Subcutaneous abdominal adipose tissue (tissue), 5 donors: ENCODE data around the gene FAM222B.

Source experiments
- H3K27ac ChIP-seq: one replicate; pipeline ENCODE4 v1.7.0; 2013; ENCODE audit warnings: low read depth, mild to moderate bottlenecking, inconsistent platforms, low read length, moderate library complexity
- H3K27me3 ChIP-seq, 5 donors: one replicate each; pipeline ENCODE4 v1.7.0; 2013; ENCODE audit warnings: low read length in 5 of 5, inconsistent platforms in 1 of 5; ENCODE audit not compliant: control insufficient read depth in 5 of 5, insufficient read depth in 4 of 5
- H3K36me3 ChIP-seq, 5 donors: one replicate each; pipeline ENCODE4 v1.7.0; 2013; ENCODE audit warnings: low read length in 5 of 5; ENCODE audit not compliant: control insufficient read depth in 5 of 5, insufficient read depth in 5 of 5
- H3K4me1 ChIP-seq, 5 donors: one replicate each; pipeline ENCODE4 v1.7.0; 2013; ENCODE audit warnings: low read length in 5 of 5, mild to moderate bottlenecking in 3 of 5, moderate library complexity in 1 of 5; ENCODE audit not compliant: control insufficient read depth in 5 of 5, insufficient read depth in 5 of 5
- H3K4me3 ChIP-seq, 5 donors: one replicate each; pipeline ENCODE4 v1.7.0; 2013; ENCODE audit warnings: low read length in 5 of 5, low read depth in 1 of 5
- H3K9ac ChIP-seq, 5 donors: one replicate each; pipeline ENCODE4 v1.7.0; 2013; ENCODE audit warnings: low read length in 5 of 5, mild to moderate bottlenecking in 4 of 5, moderate library complexity in 3 of 5
- H3K9me3 ChIP-seq, 5 donors: one replicate each; pipeline ENCODE4 v1.7.0; 2013; ENCODE audit warnings: low read length in 5 of 5; ENCODE audit not compliant: control insufficient read depth in 5 of 5
- donor health status: healthy.
- donor health status: healthy.
- donor health status: healthy.
- donor health status: healthy.
- donor health status: healthy.

Gene FAM222B

DNA sequence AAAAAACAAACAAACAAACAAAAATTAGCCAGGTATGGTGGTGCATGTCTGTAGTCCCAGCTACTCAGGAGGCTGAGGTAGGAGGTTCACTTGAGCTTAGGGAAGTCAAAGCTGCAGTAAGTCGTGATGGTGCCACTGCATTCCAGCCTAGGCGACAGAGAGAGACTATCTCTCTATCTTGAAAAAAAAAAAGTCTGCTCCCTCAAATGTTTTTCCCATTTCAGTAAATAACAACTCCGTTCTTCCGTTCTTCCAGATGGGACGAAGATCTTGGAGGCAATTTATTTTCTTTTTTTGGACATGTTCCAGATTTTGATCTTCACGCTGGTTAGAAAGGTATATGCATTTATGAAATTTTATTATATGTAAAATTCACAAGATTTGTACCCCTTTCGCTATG lies 31.2 kb upstream of the FAM222B start:
- H3K27me3 ChIP-seq, result no peaks in the 10 kb centered on the region
- no peaks in the 10 kb centered on the region for H3K9me3 ChIP-seq
- H3K4me3 ChIP-seq, result no peak overlapping the region
- H3K4me1 ChIP-seq, result no peaks in the 10 kb centered on the region
- no peak overlapping the region for H3K27ac ChIP-seq
- no peak overlapping the region for H3K9ac ChIP-seq
- peaks cover 3 to 10% (median 9%) of the 10 kb centered on the region in 5 donors for H3K36me3 ChIP-seq

DNA sequence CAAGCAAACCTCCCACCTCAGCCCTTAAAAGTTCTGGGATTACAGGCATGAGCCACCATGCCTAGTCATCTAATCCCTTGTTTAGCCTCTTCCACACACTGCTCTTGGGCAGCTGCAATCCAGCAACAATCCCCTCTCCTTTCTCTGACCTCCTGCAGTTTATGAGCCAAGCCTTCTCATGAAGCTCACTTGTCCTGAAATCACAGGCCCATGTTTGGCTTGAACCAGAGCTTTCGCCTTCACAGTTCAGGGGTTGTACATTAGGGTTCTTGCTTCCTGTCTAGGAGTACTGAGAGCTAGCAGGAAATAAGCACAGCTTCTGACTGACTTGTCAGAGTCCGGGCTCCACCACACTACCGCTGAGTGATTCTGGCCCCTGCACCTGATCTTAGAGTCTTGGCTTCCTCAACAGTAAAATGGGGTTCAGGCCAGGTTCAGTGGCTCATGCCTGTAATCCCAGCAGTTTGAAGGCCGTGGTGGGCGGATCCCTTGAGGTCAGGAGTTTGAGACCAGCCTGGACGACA lies 28.5 kb upstream of the FAM222B start:
- no peak overlapping the region for H3K27ac ChIP-seq
- H3K9ac ChIP-seq, result no peak overlapping the region
- H3K36me3 ChIP-seq, result no peaks in the 10 kb centered on the region
- H3K4me3 ChIP-seq, result no peak overlapping the region
- no peaks in the 10 kb centered on the region for H3K9me3 ChIP-seq
- no peaks in the 10 kb centered on the region for H3K4me1 ChIP-seq
- no peaks in the 10 kb centered on the region for H3K27me3 ChIP-seq

DNA sequence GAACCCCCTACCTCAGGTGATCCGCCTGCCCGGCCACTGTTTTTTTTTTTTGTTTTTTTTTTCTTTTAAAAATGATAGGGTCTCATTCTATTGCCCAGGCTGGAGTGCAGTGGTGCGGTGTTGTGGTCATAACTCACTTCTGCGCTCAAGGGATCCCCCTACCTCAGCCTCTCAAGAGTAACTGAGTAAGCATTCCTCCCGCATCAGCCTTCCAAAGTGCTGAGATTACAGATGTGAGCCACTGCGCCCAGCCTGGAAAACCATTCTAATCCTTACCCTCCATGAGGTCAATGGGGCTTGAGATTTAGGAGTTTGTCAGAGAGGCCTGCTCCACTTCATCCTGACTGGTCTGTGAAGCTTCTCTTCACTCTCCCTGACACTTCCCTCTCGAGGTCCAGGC lies 24.7 kb upstream of the FAM222B start:
- Histone ChIP-seq H3K4me3 (no peak overlapping the region), H3K27ac (no peak overlapping the region), H3K9me3 (no peaks in the 10 kb centered on the region), H3K4me1 (no peaks in the 10 kb centered on the region), H3K9ac (no peak overlapping the region), H3K27me3 (no peaks in the 10 kb centered on the region), H3K36me3 (no peaks in the 10 kb centered on the region)

DNA sequence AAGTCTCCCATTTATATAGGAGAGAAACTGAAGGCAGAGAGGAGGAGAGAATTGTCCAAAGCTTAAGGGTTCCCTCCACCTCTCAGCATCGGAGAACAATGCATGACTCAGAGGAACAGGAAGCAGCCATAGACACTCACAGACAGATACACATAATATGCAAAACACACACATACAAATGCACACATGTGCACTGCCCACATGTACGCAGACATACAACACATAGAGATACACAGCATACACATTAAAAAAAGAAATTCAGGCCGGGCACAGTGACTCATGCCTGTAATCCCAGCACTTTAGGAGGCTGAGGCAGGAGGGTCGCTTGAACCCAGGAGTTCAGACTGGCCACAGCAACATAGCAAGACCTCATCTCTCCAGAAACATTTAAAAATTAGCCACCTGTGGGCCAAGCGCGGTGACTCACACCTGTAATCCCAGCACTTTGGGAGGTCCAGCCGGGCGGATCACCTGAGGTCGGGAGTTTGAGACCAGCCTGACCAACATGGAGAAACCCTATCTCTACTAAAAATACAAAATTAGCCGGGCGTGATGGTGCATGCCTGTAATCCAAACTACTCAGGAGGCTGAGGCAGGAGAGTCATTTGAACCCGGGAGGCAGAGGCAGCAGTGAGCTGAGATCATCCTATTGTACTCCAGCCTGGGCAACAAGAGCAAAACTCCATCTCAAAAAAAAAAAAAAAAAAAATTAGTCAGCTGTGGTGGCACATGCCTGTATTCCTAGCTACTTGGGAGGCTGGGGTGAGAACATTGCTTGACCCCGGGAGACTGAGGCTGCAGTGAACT lies 23.6 kb upstream of the FAM222B start:
- no peak overlapping the region for H3K9ac ChIP-seq

DNA sequence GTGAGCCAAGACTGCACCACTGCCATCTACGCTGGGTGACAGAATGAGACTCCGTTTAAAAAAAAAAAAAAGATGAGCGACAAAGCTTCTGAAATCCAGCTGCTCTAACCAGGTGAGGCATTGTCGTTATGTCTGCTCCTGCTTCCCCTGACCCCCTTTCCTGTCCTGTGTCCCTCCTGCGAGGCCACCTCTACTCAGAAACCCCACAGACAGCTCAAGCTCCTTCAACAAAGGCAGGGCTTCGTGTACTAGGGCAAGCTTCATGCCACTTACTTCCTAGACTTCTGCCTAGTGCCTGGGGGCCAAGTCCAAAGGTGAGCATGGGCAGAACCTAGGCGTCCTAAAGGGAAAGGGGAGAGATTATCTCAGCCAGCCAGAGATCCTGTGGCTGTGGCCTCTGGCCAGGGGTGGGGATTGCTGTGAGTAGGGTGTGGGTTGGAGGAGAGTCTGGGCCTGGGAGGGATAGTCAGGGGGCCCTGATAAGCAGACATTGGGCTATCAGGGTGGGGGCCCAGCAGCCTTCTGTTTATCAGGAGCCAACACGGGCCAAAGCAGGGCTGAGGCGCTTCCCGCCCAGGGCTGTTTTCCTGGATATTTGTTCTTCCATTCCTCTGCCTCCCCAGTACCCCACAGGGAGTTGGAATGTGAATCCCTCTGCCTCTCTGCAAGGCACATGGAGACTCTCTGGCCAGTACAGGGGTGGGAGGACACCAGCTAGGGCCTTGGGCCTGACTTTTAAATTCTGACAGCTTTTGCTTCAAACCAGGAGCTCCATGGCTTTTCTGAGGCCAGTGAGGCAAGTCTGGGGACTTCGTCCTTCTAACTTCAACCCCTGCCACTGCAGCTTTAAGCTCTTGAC lies 22.6 kb upstream of the FAM222B start:
- Histone ChIP-seq H3K9me3 (no peaks in the 10 kb centered on the region), H3K9ac (no peak overlapping the region), H3K4me1 (no peaks in the 10 kb centered on the region)

More for the DNA sequence above, 23.6 kb upstream of the FAM222B start:
- no peak overlapping the region for H3K4me3 ChIP-seq
- H3K9me3 ChIP-seq, result no peaks in the 10 kb centered on the region
- no peaks in the 10 kb centered on the region for H3K27me3 ChIP-seq
- H3K27ac ChIP-seq, result no peak overlapping the region
- no peaks in the 10 kb centered on the region for H3K4me1 ChIP-seq
- peaks cover 0 to 7% (median 7%) of the 10 kb centered on the region in 5 donors for H3K36me3 ChIP-seq

DNA sequence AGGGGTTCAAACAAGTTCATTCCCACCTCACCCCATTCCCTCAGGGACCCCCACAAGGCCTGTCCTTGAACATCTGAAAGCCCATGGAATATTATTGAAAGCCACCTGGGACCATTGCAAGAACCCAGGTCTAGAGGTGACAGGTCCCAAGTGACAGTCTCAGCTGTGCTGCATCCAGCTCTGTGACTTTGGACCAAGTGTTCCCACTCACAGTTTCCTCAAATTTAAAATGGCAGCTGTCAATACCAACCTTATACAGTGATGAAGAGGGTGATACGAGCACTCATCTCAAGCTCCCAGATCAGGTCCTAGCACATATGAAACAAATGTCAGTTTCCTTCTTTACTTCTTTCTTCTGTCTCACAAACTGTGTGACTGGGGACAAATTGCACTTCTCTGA lies 21.4 kb upstream of the FAM222B start:
- no peak overlapping the region for H3K9ac ChIP-seq
- H3K4me1 ChIP-seq, result no peaks in the 10 kb centered on the region
- H3K36me3 ChIP-seq, result peaks cover 0 to 24% (median 19%) of the 10 kb centered on the region in 5 donors
- no peaks in the 10 kb centered on the region for H3K27me3 ChIP-seq
- no peak overlapping the region for H3K4me3 ChIP-seq
- H3K27ac ChIP-seq, result no peak overlapping the region
- H3K9me3 ChIP-seq, result no peaks in the 10 kb centered on the region

More for the DNA sequence above, 22.6 kb upstream of the FAM222B start:
- H3K27me3 ChIP-seq, result no peaks in the 10 kb centered on the region
- H3K36me3 ChIP-seq, result peaks cover 0 to 13% (median 13%) of the 10 kb centered on the region in 5 donors
- H3K27ac ChIP-seq, result no peak overlapping the region
- no peak overlapping the region for H3K4me3 ChIP-seq

DNA sequence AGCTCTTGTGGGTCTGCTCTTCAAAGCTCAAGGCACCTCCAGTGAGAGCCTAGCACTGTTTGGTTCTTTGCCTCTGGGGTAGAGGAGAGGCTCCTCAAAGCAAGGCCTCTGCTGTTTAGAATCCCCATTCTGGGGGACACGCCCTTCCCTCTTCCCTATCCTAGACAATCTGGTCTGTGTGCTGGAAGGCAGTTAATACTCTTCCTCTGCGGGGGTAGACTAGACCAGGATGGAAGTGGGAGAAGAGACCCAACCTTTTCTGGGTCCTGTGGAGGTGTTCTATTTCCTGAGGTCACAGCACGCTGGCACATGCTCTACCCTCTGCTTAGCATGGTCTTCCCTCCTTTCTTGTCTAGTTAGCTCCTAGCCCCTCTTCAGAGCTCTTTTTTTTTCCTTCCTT lies 20.0 kb upstream of the FAM222B start:
- Histone ChIP-seq H3K27me3 (no peaks in the 10 kb centered on the region), H3K9me3 (no peaks in the 10 kb centered on the region), H3K9ac (no peak overlapping the region), H3K4me3 (no peak overlapping the region), H3K36me3 (peaks cover 0 to 38% (median 33%) of the 10 kb centered on the region in 5 donors), H3K4me1 (no peaks in the 10 kb centered on the region), H3K27ac (no peak overlapping the region)

DNA sequence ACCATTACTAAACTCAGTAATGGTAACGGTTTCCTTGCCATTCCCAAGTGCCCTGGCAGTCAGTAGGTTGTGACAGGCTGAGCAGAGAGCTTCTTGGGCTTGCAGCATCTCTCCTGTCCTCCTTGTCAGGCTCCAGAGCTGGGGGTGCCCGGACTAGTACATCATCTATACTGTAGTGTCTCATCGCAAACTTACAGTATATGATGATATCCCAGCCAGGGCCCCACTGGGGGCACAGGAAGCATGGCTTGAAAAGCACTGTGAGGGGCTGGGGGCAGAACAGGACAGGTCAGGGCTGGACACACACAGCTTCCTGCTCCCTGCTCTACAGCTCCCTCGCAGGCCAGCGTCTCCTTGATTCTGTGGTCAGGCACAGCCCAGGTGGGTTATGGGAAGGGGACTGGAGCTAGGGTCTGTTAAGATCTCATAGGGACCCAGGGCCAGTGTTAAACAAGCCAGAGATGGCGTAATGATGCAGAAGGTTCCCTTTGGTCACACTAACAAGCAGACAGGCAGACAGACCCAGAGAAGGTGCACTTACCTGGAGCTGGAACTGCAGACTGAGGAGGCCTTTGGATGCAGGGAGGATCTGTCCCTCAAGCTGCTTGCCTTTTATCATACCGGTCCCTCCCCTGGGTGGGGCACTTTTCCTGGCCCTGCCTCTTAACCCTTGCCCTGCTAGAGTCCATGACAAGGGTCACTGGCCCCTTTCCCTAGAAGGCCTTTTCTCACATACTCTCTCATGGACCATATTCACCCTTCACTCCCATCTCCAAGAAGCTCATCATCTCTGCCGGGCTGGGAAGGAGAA lies 19.0 kb upstream of the FAM222B start:
- Histone ChIP-seq H3K36me3 (peaks cover 0 to 41% (median 34%) of the 10 kb centered on the region in 5 donors), H3K27ac (no peak overlapping the region), H3K27me3 (no peaks in the 10 kb centered on the region), H3K9ac (no peak overlapping the region), H3K9me3 (no peaks in the 10 kb centered on the region), H3K4me1 (no peaks in the 10 kb centered on the region), H3K4me3 (no peak overlapping the region)

DNA sequence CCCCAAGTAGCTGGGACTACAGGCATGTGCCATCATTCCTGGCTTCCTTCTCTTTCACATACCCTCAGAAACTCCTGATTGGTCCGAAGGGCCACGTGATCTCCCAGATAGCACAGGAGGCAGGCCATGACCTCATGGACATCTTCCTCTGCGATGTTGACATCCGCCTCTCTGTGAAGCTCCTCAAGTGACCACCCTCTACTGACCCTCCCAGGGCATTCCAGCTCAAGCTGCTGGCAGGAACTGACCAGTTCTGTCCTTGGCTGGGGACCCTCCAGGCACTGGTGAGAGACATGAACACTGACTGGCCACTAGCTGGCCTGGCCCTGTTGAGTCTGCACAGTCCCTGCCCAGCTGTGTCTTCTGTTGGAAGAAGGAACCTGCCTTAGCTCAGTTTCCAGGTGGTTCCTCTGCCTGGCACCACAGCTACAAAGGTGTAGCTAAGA lies 17.8 kb upstream of the FAM222B start:
- no peak overlapping the region for H3K27ac ChIP-seq
- no peak overlapping the region for H3K4me3 ChIP-seq
- no peak overlapping the region for H3K9ac ChIP-seq
- H3K9me3 ChIP-seq, result no peaks in the 10 kb centered on the region
- no peaks in the 10 kb centered on the region for H3K27me3 ChIP-seq
- H3K4me1 ChIP-seq, result peaks cover 0 to 5% (median 3%) of the 10 kb centered on the region in 5 donors
- H3K36me3 ChIP-seq, result peaks cover 0 to 47% (median 37%) of the 10 kb centered on the region in 5 donors
